ENCODE data around the gene NOTCH1.

The NOTCH1 gene

DNA sequence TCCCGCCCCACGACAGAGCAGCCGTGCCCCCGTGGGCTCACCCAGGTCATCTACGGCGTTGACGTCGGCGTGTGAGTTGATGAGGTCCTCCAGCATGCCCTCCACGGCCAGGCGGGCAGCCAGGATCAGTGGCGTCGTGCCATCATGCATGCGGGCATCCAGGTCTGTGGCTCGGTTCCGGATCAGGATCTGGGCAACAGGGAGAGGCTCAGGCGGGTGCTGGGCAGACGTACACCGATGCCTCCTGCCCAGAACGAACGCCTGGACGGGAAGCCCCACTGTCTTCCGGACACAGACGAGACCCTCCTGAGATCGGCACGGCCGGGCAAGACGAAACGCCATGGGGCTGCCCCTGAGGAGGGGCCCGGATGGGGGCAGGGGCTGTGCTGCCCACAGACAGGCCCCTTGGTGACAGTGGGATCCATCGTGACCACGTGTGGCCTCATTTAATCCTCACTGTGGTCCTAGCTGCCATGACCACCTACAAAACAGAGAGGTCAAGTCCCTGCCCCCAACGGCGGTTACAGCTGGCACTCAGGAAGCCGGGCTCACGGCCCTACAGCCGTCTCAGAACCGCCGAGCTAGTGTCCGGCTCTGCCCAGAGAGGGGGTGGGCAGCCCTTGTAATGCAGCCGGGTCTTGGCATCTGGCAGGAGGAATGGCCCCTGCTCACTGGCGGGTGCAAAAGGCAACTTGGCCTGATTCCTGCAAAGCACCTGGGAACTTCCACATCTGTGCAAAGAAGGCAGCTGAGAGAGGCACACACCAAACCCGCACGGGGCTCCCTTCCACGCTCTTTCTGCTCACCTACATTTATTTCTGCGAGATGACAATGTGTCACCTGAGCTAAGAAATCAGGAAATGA, 46.5 kb downstream of the NOTCH1 start:
- H3K4me3 ChIP-seq (ENCODE audit: low read length), result no peak overlapping the region
- H3K27me3 ChIP-seq (ENCODE audit: control insufficient read depth, insufficient read depth, low read length), result no peaks in the 10 kb centered on the region
- no peak overlapping the region for H3K27ac ChIP-seq (ENCODE audit: low read depth, low read length)
- H3K4me1 ChIP-seq (ENCODE audit: control insufficient read depth, insufficient read depth, low read length), result no peaks in the 10 kb centered on the region
- H3K9ac ChIP-seq (ENCODE audit: low read length), result no peak overlapping the region
- H3K36me3 ChIP-seq (ENCODE audit: control insufficient read depth, insufficient read depth, low read length), result peaks cover 48% of the 10 kb centered on the region

DNA sequence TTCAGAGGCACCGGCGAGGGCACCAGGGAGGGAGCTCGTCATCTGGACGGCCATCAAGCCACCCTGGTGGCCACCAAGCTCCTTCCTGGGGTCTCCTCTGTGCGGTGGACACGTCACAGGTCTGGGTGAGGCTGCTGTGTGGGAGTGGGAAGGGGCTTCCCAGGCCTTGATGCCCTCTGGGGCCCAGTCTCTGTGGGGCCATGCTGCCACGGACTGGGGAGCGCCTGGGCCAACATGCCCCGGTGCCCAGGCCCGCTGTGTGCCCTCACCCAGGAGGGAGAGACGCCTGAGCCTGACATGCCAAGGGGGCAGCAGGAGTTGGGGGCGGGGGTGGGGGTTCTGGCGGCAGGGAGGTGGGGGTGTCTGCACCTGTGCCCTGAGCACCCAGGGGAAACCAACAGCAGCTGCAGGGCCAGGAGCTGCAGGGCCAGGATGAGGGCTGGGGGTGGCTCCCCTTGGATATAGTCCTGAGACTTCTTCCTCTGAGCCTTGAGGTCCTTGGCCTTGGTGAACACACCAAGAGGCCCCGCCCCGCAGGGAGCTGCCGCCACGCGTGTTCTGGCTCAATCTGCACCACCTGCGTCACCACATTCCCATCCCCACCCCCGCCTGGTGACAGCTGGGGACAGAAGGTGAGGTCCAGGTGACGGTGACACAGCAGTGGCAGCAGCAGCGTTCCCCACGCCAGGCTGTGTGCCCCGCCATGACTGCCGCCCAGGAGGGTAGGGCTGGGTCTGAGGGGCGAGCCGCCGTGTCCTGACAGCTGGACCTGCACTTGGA, 47.7 kb downstream of the NOTCH1 start:
- no peaks in the 10 kb centered on the region for H3K4me1 ChIP-seq (ENCODE audit: control insufficient read depth, insufficient read depth, low read length)
- H3K36me3 ChIP-seq (ENCODE audit: control insufficient read depth, insufficient read depth, low read length), result peaks cover 42% of the 10 kb centered on the region
- no peak overlapping the region for H3K9ac ChIP-seq (ENCODE audit: low read length)

GRCh38 chr9:136496801-136497620, 48.8 kb downstream of the NOTCH1 start:
- Histone ChIP-seq H3K27me3 (ENCODE audit: control insufficient read depth, insufficient read depth, low read length) (no peaks in the 10 kb centered on the region), H3K27ac (ENCODE audit: low read depth, low read length) (no peak overlapping the region), H3K36me3 (ENCODE audit: control insufficient read depth, insufficient read depth, low read length) (peaks cover 33% of the 10 kb centered on the region), H3K4me3 (ENCODE audit: low read length) (no peak overlapping the region), H3K9ac (ENCODE audit: low read length) (no peak overlapping the region), H3K4me1 (ENCODE audit: control insufficient read depth, insufficient read depth, low read length) (no peaks in the 10 kb centered on the region)

More for the DNA sequence above, 47.7 kb downstream of the NOTCH1 start:
- Histone ChIP-seq H3K27me3 (ENCODE audit: control insufficient read depth, insufficient read depth, low read length) (no peaks in the 10 kb centered on the region), H3K4me3 (ENCODE audit: low read length) (no peak overlapping the region), H3K27ac (ENCODE audit: low read depth, low read length) (no peak overlapping the region)

DNA sequence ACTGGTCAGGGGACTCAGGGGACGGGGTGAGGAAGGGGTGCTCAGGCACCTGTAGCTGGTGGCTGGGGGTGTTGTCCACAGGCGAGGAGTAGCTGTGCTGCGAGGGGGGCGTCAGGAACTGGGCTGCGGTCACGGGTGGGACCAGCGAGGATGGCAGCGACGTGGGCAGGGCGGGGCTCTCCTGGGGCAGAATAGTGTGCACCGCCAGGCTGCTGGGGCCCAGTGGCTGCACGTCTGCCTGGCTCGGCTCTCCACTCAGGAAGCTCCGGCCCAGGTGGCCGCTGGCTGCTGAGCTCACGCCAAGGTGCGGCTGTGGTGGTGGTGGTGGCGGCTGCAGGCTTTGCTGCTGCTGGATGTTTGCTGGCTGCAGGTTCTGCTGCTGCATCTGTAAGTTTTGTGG, 49.7 kb downstream of the NOTCH1 start:
- Histone ChIP-seq H3K9ac (ENCODE audit: low read length) (no peak overlapping the region), H3K36me3 (ENCODE audit: control insufficient read depth, insufficient read depth, low read length) (peaks cover 29% of the 10 kb centered on the region), H3K4me3 (ENCODE audit: low read length) (no peak overlapping the region), H3K4me1 (ENCODE audit: control insufficient read depth, insufficient read depth, low read length) (no peaks in the 10 kb centered on the region), H3K27me3 (ENCODE audit: control insufficient read depth, insufficient read depth, low read length) (no peaks in the 10 kb centered on the region), H3K27ac (ENCODE audit: low read depth, low read length) (no peak overlapping the region)

DNA sequence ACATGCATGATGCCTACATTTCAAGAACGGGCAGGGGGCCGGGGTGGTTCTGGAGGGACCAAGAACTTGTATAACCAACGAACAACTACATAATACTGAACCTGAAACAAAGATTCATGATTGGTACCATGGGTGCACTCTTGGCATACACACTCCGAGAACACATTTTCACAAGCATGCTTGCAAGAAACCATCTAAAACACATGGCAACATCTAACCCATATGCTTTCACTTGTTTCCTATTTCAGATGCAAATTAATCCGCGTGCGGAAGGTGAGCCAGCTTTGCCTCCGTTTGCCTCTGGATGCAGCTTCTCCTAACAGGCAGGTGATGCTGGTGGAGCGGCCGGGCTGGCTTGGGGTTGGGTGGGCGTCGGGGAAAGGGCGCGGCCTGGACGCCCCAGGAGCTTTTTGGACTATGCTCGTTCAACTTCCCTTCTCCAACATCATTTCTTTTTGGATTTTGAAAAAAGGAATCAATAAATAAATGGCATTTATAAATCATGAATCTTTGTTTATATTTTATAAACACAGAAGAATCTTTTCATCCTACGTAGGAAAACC, 50.5 kb downstream of the NOTCH1 start:
- Histone ChIP-seq H3K4me1 (ENCODE audit: control insufficient read depth, insufficient read depth, low read length) (no peaks in the 10 kb centered on the region), H3K27me3 (ENCODE audit: control insufficient read depth, insufficient read depth, low read length) (no peaks in the 10 kb centered on the region), H3K27ac (ENCODE audit: low read depth, low read length) (no peak overlapping the region), H3K36me3 (ENCODE audit: control insufficient read depth, insufficient read depth, low read length) (peaks cover 25% of the 10 kb centered on the region), H3K4me3 (ENCODE audit: low read length) (no peak overlapping the region), H3K9ac (ENCODE audit: low read length) (no peak overlapping the region)

- Histone ChIP-seq H3K4me1 (ENCODE audit: control insufficient read depth, insufficient read depth, low read length) (no peaks in the 10 kb centered on the region), H3K36me3 (ENCODE audit: control insufficient read depth, insufficient read depth, low read length) (peaks cover 21% of the 10 kb centered on the region), H3K4me3 (ENCODE audit: low read length) (no peak overlapping the region), H3K27me3 (ENCODE audit: control insufficient read depth, insufficient read depth, low read length) (no peaks in the 10 kb centered on the region), H3K9ac (ENCODE audit: low read length) (no peak overlapping the region), H3K27ac (ENCODE audit: low read depth, low read length) (no peak overlapping the region)
These were observed 51.2 kb downstream of the NOTCH1 start for GRCh38 chr9:136494531-136495215.

DNA sequence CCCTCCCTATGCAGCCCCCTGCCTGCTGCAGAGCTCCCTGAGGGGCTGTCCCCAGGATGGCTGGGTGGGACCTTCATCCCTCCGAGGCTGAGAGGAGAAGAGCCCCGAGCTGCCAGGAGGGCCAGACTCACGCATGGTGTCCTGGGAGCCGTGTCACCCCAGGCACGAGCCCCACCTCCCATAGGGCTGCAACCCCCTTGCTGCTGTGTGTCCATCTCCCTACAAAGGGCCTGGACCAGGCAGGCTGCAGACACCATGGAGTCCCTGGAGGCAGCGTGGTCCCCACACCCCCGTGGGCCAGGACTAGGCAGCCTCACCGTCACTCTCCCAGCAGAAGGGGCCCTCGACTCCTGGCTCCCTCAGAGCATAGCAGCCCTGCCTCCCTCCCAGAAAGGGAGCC, 51.8 kb downstream of the NOTCH1 start:
- Histone ChIP-seq H3K27ac (ENCODE audit: low read depth, low read length) (no peak overlapping the region), H3K4me3 (ENCODE audit: low read length) (no peak overlapping the region), H3K27me3 (ENCODE audit: control insufficient read depth, insufficient read depth, low read length) (no peaks in the 10 kb centered on the region), H3K36me3 (ENCODE audit: control insufficient read depth, insufficient read depth, low read length) (peaks cover 18% of the 10 kb centered on the region), H3K4me1 (ENCODE audit: control insufficient read depth, insufficient read depth, low read length) (no peaks in the 10 kb centered on the region), H3K9ac (ENCODE audit: low read length) (no peak overlapping the region)

DNA sequence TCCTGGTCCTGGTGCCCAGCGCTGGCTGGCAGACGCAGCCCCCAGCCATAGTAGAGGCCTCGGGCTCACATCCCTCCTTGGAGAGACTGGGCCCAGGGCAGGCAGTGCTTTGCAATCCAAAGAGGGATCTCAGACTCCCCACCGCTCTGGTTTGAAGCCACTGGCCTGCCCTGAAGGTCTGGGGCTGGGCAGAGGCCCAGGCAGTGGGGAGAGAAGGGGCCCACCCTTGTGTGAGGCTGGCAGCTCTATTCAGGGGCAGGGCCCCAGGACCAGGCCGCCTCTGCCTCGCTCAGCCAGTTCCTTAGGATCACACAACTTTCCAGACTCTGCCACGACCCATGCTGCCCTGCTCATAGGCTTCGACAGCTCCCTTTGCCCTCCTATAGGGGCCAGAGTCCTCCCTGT, 52.3 kb downstream of the NOTCH1 start:
- H3K4me3 ChIP-seq (ENCODE audit: low read length), result no peak overlapping the region
- no peak overlapping the region for H3K27ac ChIP-seq (ENCODE audit: low read depth, low read length)
- peaks cover 18% of the 10 kb centered on the region for H3K36me3 ChIP-seq (ENCODE audit: control insufficient read depth, insufficient read depth, low read length)
- no peaks in the 10 kb centered on the region for H3K27me3 ChIP-seq (ENCODE audit: control insufficient read depth, insufficient read depth, low read length)
- H3K9ac ChIP-seq (ENCODE audit: low read length), result no peak overlapping the region
- H3K4me1 ChIP-seq (ENCODE audit: control insufficient read depth, insufficient read depth, low read length), result no peaks in the 10 kb centered on the region

- no peak overlapping the region for H3K9ac ChIP-seq (ENCODE audit: low read length)
- H3K4me3 ChIP-seq (ENCODE audit: low read length), result no peak overlapping the region
- H3K27ac ChIP-seq (ENCODE audit: low read depth, low read length), result no peak overlapping the region
These were observed 52.8 kb downstream of the NOTCH1 start for GRCh38 chr9:136492978-136493522.

GRCh38 chr9:136489731-136490130, 56.1 kb downstream of the NOTCH1 start:
- Histone ChIP-seq H3K36me3 (ENCODE audit: control insufficient read depth, insufficient read depth, low read length) (no peaks in the 10 kb centered on the region), H3K27ac (ENCODE audit: low read depth, low read length) (no peak overlapping the region), H3K9ac (ENCODE audit: low read length) (no peak overlapping the region), H3K4me1 (ENCODE audit: control insufficient read depth, insufficient read depth, low read length) (no peaks in the 10 kb centered on the region), H3K4me3 (ENCODE audit: low read length) (no peak overlapping the region), H3K27me3 (ENCODE audit: control insufficient read depth, insufficient read depth, low read length) (no peaks in the 10 kb centered on the region)

More at GRCh38 chr9:136492978-136493522, 52.8 kb downstream of the NOTCH1 start:
- H3K36me3 ChIP-seq (ENCODE audit: control insufficient read depth, insufficient read depth, low read length), result peaks cover 14% of the 10 kb centered on the region
- H3K27me3 ChIP-seq (ENCODE audit: control insufficient read depth, insufficient read depth, low read length), result no peaks in the 10 kb centered on the region
- H3K4me1 ChIP-seq (ENCODE audit: control insufficient read depth, insufficient read depth, low read length), result no peaks in the 10 kb centered on the region
